GM12878 (cell line): ENCODE results near the gene ACTMAP. TPM values are rescaled to one million over a fixed set of nuclear protein-coding genes. Genes with fewer than 3 reads are reported as not detected.
A peak's percentile ranks its signal among the peaks of the same experiment; 100 is the strongest.

Source experiments
- CBX5 ChIP-seq: sonication (generic); IDR thresholded peaks from 2 replicates; pipeline ENCODE4 v1.6.1; 2016; ENCODE audit warnings: low read depth, moderate library complexity, mild to moderate bottlenecking, inconsistent platforms
- CHD2 ChIP-seq: IDR thresholded peaks from 2 replicates; pipeline ENCODE4 v1.6.1; 2011; ENCODE audit warnings: low read depth, low read length, improper control_type of control experiment, borderline replicate concordance
- IKZF1 ChIP-seq: fragments of 450-650 bp; conservative IDR thresholded peaks from 2 replicates; pipeline ENCODE4 v1.6.1; 2017; ENCODE audit warnings: antibody characterized with exemption, mild to moderate bottlenecking
- KAT2A ChIP-seq: conservative IDR thresholded peaks from 2 replicates; pipeline ENCODE4 v1.6.1; 2011; ENCODE audit warnings: low read depth, low read length; ENCODE audit not compliant: control insufficient read depth
- NR2F1 ChIP-seq: fragments of 450-650 bp; conservative IDR thresholded peaks from 2 replicates; pipeline ENCODE4 v1.6.1; 2017; ENCODE audit warnings: mild to moderate bottlenecking
- PAX8 ChIP-seq: fragments of 450-650 bp; IDR thresholded peaks from 2 replicates; pipeline ENCODE4 v1.6.1; 2017; ENCODE audit warnings: mild to moderate bottlenecking, moderate library complexity
- RELA ChIP-seq: fragments of 450-650 bp; IDR thresholded peaks from 2 replicates; pipeline ENCODE4 v1.8.0; 2014; ENCODE audit warnings: borderline replicate concordance; ENCODE audit not compliant: partially characterized antibody
- RFX5 ChIP-seq: IDR thresholded peaks from 2 replicates; pipeline ENCODE4 v1.6.1; 2011; ENCODE audit warnings: low read depth, low read length, improper control_type of control experiment
- STAT1 ChIP-seq: fragments of 450-650 bp; conservative IDR thresholded peaks from 2 replicates; pipeline ENCODE4 v1.6.1; 2014; ENCODE audit warnings: antibody characterized with exemption, mild to moderate bottlenecking
- TARDBP ChIP-seq: IDR thresholded peaks from 2 replicates; pipeline ENCODE4 v1.6.1; 2016; ENCODE audit warnings: borderline replicate concordance
- ZNF274 ChIP-seq: IDR thresholded peaks from one replicate; pipeline ENCODE4 v1.8.0; 2011; ENCODE audit not compliant: insufficient read length, insufficient read depth
- ZNF622 ChIP-seq: fragments of 450-650 bp; IDR thresholded peaks from 2 replicates; pipeline ENCODE4 v1.6.1; 2017; ENCODE audit warnings: mild to moderate bottlenecking, inconsistent platforms
- polyA plus RNA-seq, 11 experiments: library from polyadenylated mRNA; depleted of rRNA in 4 of 11; unstranded in 6 of 11; stranded (reverse) in 5 of 11; fragments of >200 nt; fragmentation: Nextera tagmentation in 4 of 11; fragmentation: Illumina TruSeq in 1 of 11; extraction: Ambion mirVana in 4 of 11; extraction: Trizol in 1 of 11; gene quantifications; 1 replicate in 1 of 11; 2 replicates in 10 of 11; pipeline versions ENCODE4 v1.2.1 to v1.2.3, GENCODE V29; 2011 to 2016; ENCODE audit warnings: inconsistent platforms in 2 of 11, missing spikeins in 2 of 11, low read depth in 1 of 11
- total RNA-seq, 4 experiments: library from RNA; depleted of rRNA in 3 of 4; stranded (reverse); fragments of >200 nt in 3 of 4; fragmentation: Illumina TruSeq in 1 of 4; extraction: Trizol in 1 of 4; gene quantifications; 2 replicates each; pipeline versions ENCODE4 v1.2.1 to v1.2.3, GENCODE V29; 2013 to 2021
- TF ChIP-seq, protein P1 (sequence below): fragments of 450-650 bp; IDR thresholded peaks from 2 replicates; pipeline ENCODE4 v1.6.1; 2018; ENCODE audit warnings: mild to moderate bottlenecking, low read depth, moderate library complexity; ENCODE audit not compliant: partially characterized antibody
- TF ChIP-seq, protein P2 (sequence below): fragments of 150-350 bp; IDR thresholded peaks from 2 replicates; pipeline ENCODE4 v1.6.1; 2014; ENCODE audit warnings: mild to moderate bottlenecking, low read depth, low read length

ACTMAP gene
- total and polyA plus RNA-seq, 10 of the 15 experiments (the other 5 are each of a cell fraction or from before 2014, with no cell fraction given): 3.0 to 26.2 (median 11.1) TPM

DNA sequence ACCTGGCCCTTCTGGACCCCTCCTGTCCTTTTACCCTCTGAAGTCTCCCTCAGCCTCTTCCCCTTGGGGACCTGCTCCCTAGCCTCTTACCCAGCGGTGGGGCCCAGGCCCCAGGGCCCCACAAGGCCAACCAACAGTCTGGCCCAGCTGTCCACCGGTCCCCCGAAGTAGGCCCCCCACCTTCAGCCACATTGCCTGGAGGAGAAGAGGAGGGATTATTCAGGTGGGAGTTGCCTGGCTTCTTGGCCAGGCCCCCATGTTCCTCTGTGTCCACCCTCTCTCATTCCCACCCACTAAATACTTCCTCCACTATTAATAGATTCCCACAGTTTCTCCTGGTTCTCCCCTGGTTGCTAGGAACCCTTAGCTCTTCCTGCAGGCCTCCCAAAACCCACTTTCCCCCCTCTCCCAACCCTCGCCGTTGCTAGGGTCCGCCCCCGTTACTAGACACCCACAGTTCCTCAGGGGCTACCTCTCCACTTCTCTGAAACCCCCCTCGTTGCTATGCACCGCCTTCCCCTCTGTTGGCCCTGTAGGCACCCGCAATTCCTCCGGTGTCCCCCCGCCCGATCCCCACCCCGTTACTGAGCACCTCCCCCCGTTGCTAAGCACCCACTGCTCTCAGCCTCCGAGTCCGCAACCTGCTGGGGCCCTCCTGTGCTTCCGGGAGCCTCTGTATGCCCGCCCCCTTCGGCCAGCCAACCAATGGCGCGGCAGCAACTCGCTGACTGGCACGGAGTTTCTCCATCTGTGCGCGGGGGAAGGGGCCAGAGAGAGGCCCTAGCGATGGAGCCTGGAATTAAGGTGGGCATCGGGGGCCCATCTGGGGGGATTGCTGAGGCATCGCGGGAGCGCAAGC, 35.6 kb downstream of the ACTMAP start (continued):
- TF ChIP-seq, protein P1, sequence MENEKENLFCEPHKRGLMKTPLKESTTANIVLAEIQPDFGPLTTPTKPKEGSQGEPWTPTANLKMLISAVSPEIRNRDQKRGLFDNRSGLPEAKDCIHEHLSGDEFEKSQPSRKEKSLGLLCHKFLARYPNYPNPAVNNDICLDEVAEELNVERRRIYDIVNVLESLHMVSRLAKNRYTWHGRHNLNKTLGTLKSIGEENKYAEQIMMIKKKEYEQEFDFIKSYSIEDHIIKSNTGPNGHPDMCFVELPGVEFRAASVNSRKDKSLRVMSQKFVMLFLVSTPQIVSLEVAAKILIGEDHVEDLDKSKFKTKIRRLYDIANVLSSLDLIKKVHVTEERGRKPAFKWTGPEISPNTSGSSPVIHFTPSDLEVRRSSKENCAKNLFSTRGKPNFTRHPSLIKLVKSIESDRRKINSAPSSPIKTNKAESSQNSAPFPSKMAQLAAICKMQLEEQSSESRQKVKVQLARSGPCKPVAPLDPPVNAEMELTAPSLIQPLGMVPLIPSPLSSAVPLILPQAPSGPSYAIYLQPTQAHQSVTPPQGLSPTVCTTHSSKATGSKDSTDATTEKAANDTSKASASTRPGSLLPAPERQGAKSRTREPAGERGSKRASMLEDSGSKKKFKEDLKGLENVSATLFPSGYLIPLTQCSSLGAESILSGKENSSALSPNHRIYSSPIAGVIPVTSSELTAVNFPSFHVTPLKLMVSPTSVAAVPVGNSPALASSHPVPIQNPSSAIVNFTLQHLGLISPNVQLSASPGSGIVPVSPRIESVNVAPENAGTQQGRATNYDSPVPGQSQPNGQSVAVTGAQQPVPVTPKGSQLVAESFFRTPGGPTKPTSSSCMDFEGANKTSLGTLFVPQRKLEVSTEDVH: no peak
- no peak for TF ChIP-seq RELA
- TF ChIP-seq ZNF622: no peak
- no peak for TF ChIP-seq NR2F1
- TF ChIP-seq KAT2A: no peak
- TF ChIP-seq IKZF1: no peak
- no peak for TF ChIP-seq CBX5
- no peak for TF ChIP-seq STAT1
- TF ChIP-seq TARDBP: no peak
- TF ChIP-seq ZNF274: no peak
- peak; percentile 87 for TF ChIP-seq CHD2
- 0 out of 2 replicates have a peak, but pooled peaks have one; percentile 59 for TF ChIP-seq RFX5
- TF ChIP-seq, protein P2, sequence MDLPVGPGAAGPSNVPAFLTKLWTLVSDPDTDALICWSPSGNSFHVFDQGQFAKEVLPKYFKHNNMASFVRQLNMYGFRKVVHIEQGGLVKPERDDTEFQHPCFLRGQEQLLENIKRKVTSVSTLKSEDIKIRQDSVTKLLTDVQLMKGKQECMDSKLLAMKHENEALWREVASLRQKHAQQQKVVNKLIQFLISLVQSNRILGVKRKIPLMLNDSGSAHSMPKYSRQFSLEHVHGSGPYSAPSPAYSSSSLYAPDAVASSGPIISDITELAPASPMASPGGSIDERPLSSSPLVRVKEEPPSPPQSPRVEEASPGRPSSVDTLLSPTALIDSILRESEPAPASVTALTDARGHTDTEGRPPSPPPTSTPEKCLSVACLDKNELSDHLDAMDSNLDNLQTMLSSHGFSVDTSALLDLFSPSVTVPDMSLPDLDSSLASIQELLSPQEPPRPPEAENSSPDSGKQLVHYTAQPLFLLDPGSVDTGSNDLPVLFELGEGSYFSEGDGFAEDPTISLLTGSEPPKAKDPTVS: no peak
- no peak for TF ChIP-seq PAX8
